Esophagus squamous epithelium (tissue), 5 donors: ENCODE measurements around the gene CPNE7. TPM values are rescaled to one million over a fixed set of nuclear protein-coding genes. Genes with fewer than 3 reads are reported as not detected.
"Not testable (repeated sequence)": the region's sequence is repeated elsewhere in the genome, so short reads cannot be mapped to it uniquely, and the experiment has no call there.

Experiments
- DNase-seq: peaks from one replicate; lab custom pipeline; 2025; lab: John Stamatoyannopoulos, UW
- H3K27ac ChIP-seq, 4 donors: fragments of 200-600 bp; sonication (generic); one replicate each; pipeline ENCODE4 v1.5.1; 2016 to 2019; ENCODE audit warnings: mild to moderate bottlenecking in 1 of 4
- H3K27me3 ChIP-seq, 4 donors: fragments of 200-600 bp; sonication (generic); 1 replicate in 3 of 4; 2 replicates in 1 of 4; pipeline versions ENCODE4 v1.5.1 to v1.6.0; 2017 to 2021; ENCODE audit warnings: antibody characterized with exemption in 1 of 4
- H3K36me3 ChIP-seq, 3 donors: fragments of 200-600 bp; sonication (generic); one replicate each; pipeline ENCODE4 v1.5.1; 2016 to 2019
- H3K4me1 ChIP-seq, 3 donors: fragments of 200-600 bp; sonication (generic); one replicate each; pipeline ENCODE4 v1.5.1; 2017 to 2019
- H3K4me3 ChIP-seq, 4 donors: fragments of 200-600 bp; sonication (generic); 1 replicate in 3 of 4; 2 replicates in 1 of 4; pipeline ENCODE4 v1.5.1; 2016 to 2019; ENCODE audit warnings: mild to moderate bottlenecking in 2 of 4, moderate library complexity in 1 of 4
- H3K9me3 ChIP-seq, 3 donors: fragments of 200-600 bp; sonication (generic); one replicate each; pipeline ENCODE4 v1.5.1; 2016 to 2019
- POLR2A ChIP-seq, 4 donors: fragments of 450-650 bp; IDR thresholded peaks; one replicate each; pipeline ENCODE4 v1.6.1; 2017; ENCODE audit warnings: antibody characterized with exemption in 4 of 4, mild to moderate bottlenecking in 4 of 4, moderate library complexity in 3 of 4
- WGBS, 2 donors: methylation state at CpG; one replicate each; pipeline ENCODE4 v1.1.5; 2018; 5-methylcytosine and 5-hydroxymethylcytosine counted together
- intact Hi-C: fragments of 100-400 bp; cut with DNase I; formaldehyde crosslinking; loops from one replicate; pipeline ENCODE4 v1.15.0; 2022
- total RNA-seq, 4 donors: library from RNA; depleted of rRNA; stranded (reverse); fragments of >200 nt; gene quantifications; one replicate each; pipeline ENCODE4 v1.1.0, GENCODE V29; 2016
- TF ChIP-seq, protein P1 (sequence below), 6 experiments: fragments of 450-650 bp in 4 of 6; fragments of 200-600 bp in 2 of 6; sonication (generic) in 2 of 6; IDR thresholded peaks; one replicate each; pipeline ENCODE4 v1.5.1; 2016 to 2019; ENCODE audit warnings: antibody characterized with exemption in 6 of 6, mild to moderate bottlenecking in 4 of 6, moderate library complexity in 4 of 6
- donor health status: DM: yes; HTN: yes; CAD: no.

CPNE7 gene
- total RNA-seq, 4 donors from 2014 or later: 0.45 to 2.9 (median 2.1) TPM

DNA sequence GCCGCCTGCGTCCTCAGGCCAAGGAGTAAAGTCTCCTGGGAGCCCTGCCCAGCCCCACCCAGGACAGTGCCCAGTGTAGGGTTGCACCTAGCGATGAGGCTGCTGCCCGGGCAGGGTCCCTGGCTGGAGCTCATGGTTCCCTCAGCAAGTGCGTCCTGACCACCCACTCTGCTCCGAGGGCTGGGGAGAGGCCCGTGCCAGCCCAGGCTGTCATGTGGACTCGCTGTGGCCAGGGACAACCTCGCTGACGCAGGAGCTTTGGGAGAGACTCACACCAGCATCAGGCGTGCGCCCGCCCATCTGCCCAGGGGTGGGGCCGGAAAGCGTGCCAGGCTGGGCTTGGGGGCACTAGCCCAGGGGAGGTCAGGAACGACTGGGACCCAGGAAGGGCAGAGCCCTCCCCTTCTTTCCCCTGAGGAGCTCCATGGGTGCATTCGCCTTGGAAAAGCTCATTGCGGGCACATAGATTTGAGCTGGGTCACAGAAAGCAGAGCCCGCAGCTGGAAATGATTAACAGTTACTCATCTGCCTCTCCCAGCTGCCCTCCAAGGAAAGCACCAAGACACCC lies 57.6 kb downstream of the CPNE7 start:
- 32 to 55% methylated on average over 5 to 7 of the region's 19 CpGs for WGBS, 2 donors
- TF ChIP-seq POLR2A (IDR thresholded peaks at IDR 0.05): no peak
- TF ChIP-seq, protein P1, sequence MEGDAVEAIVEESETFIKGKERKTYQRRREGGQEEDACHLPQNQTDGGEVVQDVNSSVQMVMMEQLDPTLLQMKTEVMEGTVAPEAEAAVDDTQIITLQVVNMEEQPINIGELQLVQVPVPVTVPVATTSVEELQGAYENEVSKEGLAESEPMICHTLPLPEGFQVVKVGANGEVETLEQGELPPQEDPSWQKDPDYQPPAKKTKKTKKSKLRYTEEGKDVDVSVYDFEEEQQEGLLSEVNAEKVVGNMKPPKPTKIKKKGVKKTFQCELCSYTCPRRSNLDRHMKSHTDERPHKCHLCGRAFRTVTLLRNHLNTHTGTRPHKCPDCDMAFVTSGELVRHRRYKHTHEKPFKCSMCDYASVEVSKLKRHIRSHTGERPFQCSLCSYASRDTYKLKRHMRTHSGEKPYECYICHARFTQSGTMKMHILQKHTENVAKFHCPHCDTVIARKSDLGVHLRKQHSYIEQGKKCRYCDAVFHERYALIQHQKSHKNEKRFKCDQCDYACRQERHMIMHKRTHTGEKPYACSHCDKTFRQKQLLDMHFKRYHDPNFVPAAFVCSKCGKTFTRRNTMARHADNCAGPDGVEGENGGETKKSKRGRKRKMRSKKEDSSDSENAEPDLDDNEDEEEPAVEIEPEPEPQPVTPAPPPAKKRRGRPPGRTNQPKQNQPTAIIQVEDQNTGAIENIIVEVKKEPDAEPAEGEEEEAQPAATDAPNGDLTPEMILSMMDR (IDR thresholded peaks at IDR 0.05): no peak
- no peak overlapping the region for H3K4me3 ChIP-seq
- intact Hi-C loops: no loop called here
- peaks cover 0 to 4% (median 0%) of the 10 kb centered on the region in 3 donors for H3K9me3 ChIP-seq
- H3K4me1 ChIP-seq: peaks cover 0 to 5% (median 0%) of the 10 kb centered on the region in 3 donors
- no peaks in the 10 kb centered on the region for H3K36me3 ChIP-seq
- peaks cover 0 to 70% (median 0%) of the 10 kb centered on the region in 4 donors for H3K27me3 ChIP-seq
- H3K27ac ChIP-seq: no peak overlapping the region
- DNase-seq: no peak

DNA sequence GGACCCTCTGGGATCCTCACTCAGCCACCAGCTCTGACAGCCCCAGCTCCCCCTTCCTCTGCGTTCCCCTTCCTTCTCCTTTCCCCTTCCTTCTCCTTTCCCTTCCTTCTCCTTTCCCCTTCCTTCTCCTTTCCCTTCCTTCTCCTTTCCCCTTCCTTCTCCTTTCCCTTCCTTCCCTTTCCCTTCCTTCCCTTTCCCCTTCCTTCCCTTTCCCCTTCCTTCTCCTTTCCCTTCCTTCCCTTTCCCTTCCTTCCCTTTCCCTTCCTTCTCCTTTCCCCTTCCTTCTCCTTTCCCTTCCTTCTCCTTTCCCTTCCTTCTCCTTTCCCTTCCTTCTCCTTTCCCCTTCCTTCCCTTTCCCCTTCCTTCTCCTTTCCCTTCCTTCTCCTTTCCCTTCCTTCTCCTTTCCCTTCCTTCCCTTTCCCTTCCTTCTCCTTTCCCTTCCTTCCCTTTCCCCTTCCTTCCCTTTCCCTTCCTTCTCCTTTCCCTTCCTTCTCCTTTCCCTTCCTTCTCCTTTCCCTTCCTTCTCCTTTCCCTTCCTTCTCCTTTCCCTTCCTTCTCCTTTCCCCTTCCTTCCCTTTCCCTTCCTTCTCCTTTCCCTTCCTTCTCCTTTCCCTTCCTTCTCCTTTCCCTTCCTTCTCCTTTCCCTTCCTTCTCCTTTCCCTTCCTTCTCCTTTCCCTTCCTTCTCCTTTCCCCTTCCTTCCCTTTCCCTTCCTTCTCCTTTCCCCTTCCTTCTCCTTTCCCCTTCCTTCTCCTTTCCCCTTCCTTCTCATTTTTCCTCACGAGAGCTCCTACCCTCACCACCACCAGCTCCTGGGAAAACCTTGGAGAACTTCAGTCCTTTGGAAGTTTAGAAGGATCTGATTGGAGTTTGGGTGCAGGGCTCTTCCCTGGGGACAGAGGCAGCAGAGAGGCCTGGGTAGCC lies 59.2 kb downstream of the CPNE7 start:
- H3K9me3 ChIP-seq, intact Hi-C loops, H3K4me3 ChIP-seq, H3K4me1 ChIP-seq, H3K27ac ChIP-seq, DNase-seq, H3K36me3 ChIP-seq: not testable (repeated sequence)
- peaks cover 0 to 70% (median 0%) of the 10 kb centered on the region in 4 donors for H3K27me3 ChIP-seq
- 59 to 80% methylated on average over 1 of the region's 2 CpGs for WGBS, 2 donors

DNA sequence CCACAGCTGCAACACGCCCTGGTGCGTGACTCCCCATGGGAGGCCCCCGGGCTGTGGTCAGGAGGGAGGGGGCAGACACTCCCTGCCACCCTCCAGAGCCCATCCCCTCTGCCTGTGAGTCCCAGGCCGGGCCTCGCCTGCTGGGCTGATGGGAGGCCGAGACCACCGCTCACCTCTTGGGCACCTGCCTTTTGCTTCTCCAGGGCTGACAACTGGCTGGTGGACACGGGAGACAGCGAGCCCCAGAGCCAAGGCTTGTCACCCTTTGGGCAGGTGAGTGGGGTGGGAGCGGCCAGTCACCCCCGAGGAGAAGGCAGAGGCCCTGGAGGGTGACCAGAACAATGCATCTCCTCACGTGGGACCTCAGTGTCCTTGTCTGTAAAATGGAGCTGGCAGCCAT lies 61.1 kb downstream of the CPNE7 start:
- 71% methylated on average over 2 of the region's 12 CpGs; no CpG with 5 or more reads in 1 of the 2 donors for WGBS, 2 donors
- peaks cover 0 to 68% (median 0%) of the 10 kb centered on the region in 4 donors for H3K27me3 ChIP-seq
- no peaks in the 10 kb centered on the region for H3K36me3 ChIP-seq
- no peak overlapping the region for H3K4me3 ChIP-seq
- no peak for DNase-seq
- no peak for TF ChIP-seq POLR2A (IDR thresholded peaks at IDR 0.05)
- TF ChIP-seq, protein P1 (IDR thresholded peaks at IDR 0.05): no peak
- intact Hi-C loops: no loop called here
- H3K27ac ChIP-seq: no peak overlapping the region
- H3K4me1 ChIP-seq: peaks cover 0 to 26% (median 8%) of the 10 kb centered on the region in 3 donors
- H3K9me3 ChIP-seq: no peaks in the 10 kb centered on the region

GRCh38 chr16:89637379-89637778 lies 61.8 kb downstream of the CPNE7 start:
- Histone ChIP-seq H3K27ac (no peak overlapping the region), H3K36me3 (no peaks in the 10 kb centered on the region), H3K4me3 (no peak overlapping the region), H3K9me3 (no peaks in the 10 kb centered on the region), H3K27me3 (peaks cover 0 to 61% (median 0%) of the 10 kb centered on the region in 4 donors), H3K4me1 (peaks cover 0 to 27% (median 8%) of the 10 kb centered on the region in 3 donors)
- no peak for TF ChIP-seq POLR2A (IDR thresholded peaks at IDR 0.05)
- TF ChIP-seq, protein P1 (IDR thresholded peaks at IDR 0.05): no peak
- WGBS, 2 donors: 43 to 73% methylated on average over 5 to 10 of the region's 10 CpGs
- intact Hi-C loops: no loop called here
- DNase-seq: no peak

DNA sequence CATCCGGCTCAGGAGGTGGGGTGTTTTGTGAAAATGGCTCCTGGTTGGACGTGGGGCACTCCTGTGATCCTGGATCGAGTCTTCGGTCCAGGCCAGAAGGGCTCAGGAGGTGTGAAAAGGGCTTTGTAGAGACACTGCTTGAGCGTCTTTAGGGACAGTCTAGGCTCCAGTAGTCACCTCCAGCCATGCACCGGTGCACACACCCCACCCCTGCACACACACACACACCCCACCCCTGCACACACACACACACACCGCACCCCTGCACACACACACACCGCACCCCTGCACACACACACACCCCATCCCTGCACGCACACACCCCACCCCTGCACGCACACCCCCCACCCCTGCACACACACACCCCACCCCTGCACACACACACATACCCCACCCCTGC lies 62.9 kb downstream of the CPNE7 start:
- TF ChIP-seq, protein P1 (IDR thresholded peaks at IDR 0.05): no peak
- TF ChIP-seq POLR2A (IDR thresholded peaks at IDR 0.05): no peak
- no peaks in the 10 kb centered on the region for H3K9me3 ChIP-seq
- 51 to 57% methylated on average over 6 to 10 of the region's 10 CpGs for WGBS, 2 donors
- intact Hi-C loops: no loop called here
- no peak overlapping the region for H3K4me3 ChIP-seq
- no peak for DNase-seq
- H3K27ac ChIP-seq: no peak overlapping the region
- H3K27me3 ChIP-seq: peaks cover 0 to 50% (median 0%) of the 10 kb centered on the region in 4 donors
- peaks cover 0 to 22% (median 8%) of the 10 kb centered on the region in 3 donors for H3K4me1 ChIP-seq
- H3K36me3 ChIP-seq: no peaks in the 10 kb centered on the region
